CD4-positive, alpha-beta T cell treated with Interleukin-21 for 1 hour (primary cell): ENCODE results near the gene CDC42EP4.
A peak's percentile ranks its signal among the peaks of the same experiment; 100 is the strongest.
"Not testable (repeated sequence)": the region's sequence is repeated elsewhere in the genome, so short reads cannot be mapped to it uniquely, and the experiment has no call there.

Experiments
- DNase-seq: peaks from one replicate; pipeline ENCODE4 v3.0.0-alpha.2; 2020

Gene CDC42EP4

GRCh38 chr17:73342541-73343167 lies 30.9 kb upstream of the CDC42EP4 start:
- no peak for DNase-seq

GRCh38 chr17:73342050-73342522 lies 30.3 kb upstream of the CDC42EP4 start:
- DNase-seq, result no peak

GRCh38 chr17:73341350-73342049 lies 29.7 kb upstream of the CDC42EP4 start:
- DNase-seq, result no peak

- peak; percentile 3 for DNase-seq
These were observed 28.3 kb upstream of the CDC42EP4 start for GRCh38 chr17:73340093-73340596.

GRCh38 chr17:73338566-73339197 lies 26.9 kb upstream of the CDC42EP4 start:
- no peak for DNase-seq

- no peak for DNase-seq
These were observed 26.3 kb upstream of the CDC42EP4 start for GRCh38 chr17:73338050-73338521.

- DNase-seq, result no peak
These were observed 25.5 kb upstream of the CDC42EP4 start for GRCh38 chr17:73337330-73337710.

- DNase-seq, result no peak
These were observed 24.9 kb upstream of the CDC42EP4 start for GRCh38 chr17:73336408-73337329.

- DNase-seq, result no peak
These were observed 24.0 kb upstream of the CDC42EP4 start for GRCh38 chr17:73335591-73336407.

GRCh38 chr17:73334771-73335513 lies 23.1 kb upstream of the CDC42EP4 start:
- DNase-seq, result no peak

GRCh38 chr17:73333445-73333844 lies 21.6 kb upstream of the CDC42EP4 start:
- DNase-seq, result not testable (repeated sequence)

GRCh38 chr17:73331060-73331459 lies 19.3 kb upstream of the CDC42EP4 start:
- DNase-seq, result no peak

GRCh38 chr17:73327676-73328075 lies 15.9 kb upstream of the CDC42EP4 start:
- no peak for DNase-seq

GRCh38 chr17:73325527-73325842 lies 13.7 kb upstream of the CDC42EP4 start:
- no peak for DNase-seq

GRCh38 chr17:73324711-73325526 lies 13.1 kb upstream of the CDC42EP4 start:
- DNase-seq, result no peak

- no peak for DNase-seq
These were observed 12.3 kb upstream of the CDC42EP4 start for GRCh38 chr17:73324160-73324475.

GRCh38 chr17:73323409-73324159 lies 11.8 kb upstream of the CDC42EP4 start:
- no peak for DNase-seq

GRCh38 chr17:73320601-73321264 lies 8.9 kb upstream of the CDC42EP4 start:
- DNase-seq, result no peak

GRCh38 chr17:73319766-73320165 lies 8.0 kb upstream of the CDC42EP4 start:
- no peak for DNase-seq
